HG02970 (cell line): ENCODE results near the gene TIFAB.

Experiments used
- ATAC-seq: cut with Tn5 transposase; IDR thresholded peaks from one replicate; pipeline ENCODE4 v1.9.1; 2021; ENCODE audit warnings: mild to moderate bottlenecking, moderate library complexity, moderate number of reproducible peaks; ENCODE audit not compliant: unreplicated experiment, low FRiP score

TIFAB gene

GRCh38 chr5:135444881-135445280 lies 7.3 kb downstream of the TIFAB start:
- no peak for ATAC-seq

DNA sequence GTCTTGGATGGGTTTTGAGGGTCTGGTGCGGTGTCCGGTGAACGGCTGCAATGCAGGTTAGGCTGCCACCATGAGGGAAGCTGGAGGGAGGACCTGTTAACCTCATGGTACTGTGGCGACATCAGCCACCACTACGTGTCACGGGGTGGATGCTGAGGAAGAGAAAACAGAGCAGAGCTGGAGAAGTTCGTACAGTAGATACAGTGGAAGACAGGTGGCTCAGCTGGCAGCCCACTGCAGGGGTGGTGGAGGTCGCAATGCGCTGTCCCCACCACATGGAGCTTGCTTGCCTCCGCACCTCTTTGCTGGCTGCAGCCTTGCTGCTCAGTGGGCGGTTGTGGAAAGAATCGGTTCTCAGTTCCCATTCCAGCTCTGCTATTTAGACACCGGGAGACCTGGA lies 7.8 kb downstream of the TIFAB start:
- ATAC-seq = no peak

GRCh38 chr5:135443161-135443960 lies 8.8 kb downstream of the TIFAB start:
- no peak for ATAC-seq

- ATAC-seq = no peak
These were observed 9.6 kb downstream of the TIFAB start for GRCh38 chr5:135442431-135443160.

- no peak for ATAC-seq
These were observed 10.2 kb downstream of the TIFAB start for GRCh38 chr5:135441919-135442318.

- no peak for ATAC-seq
These were observed 10.8 kb downstream of the TIFAB start for GRCh38 chr5:135441350-135441831.

- ATAC-seq = no peak
These were observed 11.2 kb downstream of the TIFAB start for GRCh38 chr5:135440916-135441315.

- no peak for ATAC-seq
These were observed 12.6 kb downstream of the TIFAB start for GRCh38 chr5:135439231-135440205.

DNA sequence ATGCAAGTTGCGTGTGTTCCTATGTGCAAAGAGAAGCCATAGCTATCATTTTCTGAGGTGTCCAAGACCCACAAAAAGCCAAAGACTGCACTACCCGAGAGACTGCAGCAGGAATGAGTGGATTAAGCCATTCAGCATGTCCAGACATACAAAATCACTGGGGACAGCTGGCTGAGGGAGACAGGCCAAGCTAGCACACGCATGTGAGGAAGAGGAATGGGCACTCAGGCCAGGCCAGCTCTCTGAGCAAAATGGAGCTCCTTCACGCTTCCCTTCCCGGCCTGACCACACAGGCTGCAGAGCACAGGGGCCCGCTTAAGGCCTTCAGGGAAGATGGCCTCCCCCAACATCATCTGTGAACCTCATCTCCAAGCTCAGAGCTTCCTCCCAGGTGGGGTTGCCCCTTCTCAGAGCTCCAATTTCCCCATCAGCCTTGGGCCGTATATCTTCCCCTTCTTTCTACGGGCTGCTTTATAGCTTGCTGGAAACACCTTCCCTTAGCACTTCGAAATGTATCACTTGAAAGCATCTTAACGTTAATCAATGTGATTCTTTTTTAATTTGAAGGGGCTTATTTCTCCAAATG lies 13.4 kb downstream of the TIFAB start:
- ATAC-seq = no peak

GRCh38 chr5:135437796-135438560 lies 14.2 kb downstream of the TIFAB start:
- ATAC-seq = no peak

DNA sequence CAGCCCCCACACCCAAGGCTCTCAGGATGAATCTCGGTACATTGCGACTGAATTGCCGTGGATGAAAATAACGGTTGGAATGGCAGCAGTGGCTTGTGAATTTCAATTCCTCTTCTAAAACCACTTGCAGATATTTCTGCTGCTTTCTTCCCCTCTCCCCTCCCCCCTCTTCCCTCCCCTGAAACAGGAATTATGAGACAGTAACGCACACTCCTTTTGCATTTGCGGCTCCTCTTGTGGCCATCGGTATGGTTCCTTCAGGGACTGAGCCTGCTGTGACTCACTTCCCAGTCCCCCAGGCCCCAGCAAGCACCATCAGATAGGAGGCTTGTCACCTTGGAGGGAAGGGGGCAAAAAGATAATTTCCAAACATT lies 14.7 kb downstream of the TIFAB start:
- ATAC-seq = no peak

- ATAC-seq = no peak
These were observed 15.2 kb downstream of the TIFAB start for GRCh38 chr5:135436951-135437418.

DNA sequence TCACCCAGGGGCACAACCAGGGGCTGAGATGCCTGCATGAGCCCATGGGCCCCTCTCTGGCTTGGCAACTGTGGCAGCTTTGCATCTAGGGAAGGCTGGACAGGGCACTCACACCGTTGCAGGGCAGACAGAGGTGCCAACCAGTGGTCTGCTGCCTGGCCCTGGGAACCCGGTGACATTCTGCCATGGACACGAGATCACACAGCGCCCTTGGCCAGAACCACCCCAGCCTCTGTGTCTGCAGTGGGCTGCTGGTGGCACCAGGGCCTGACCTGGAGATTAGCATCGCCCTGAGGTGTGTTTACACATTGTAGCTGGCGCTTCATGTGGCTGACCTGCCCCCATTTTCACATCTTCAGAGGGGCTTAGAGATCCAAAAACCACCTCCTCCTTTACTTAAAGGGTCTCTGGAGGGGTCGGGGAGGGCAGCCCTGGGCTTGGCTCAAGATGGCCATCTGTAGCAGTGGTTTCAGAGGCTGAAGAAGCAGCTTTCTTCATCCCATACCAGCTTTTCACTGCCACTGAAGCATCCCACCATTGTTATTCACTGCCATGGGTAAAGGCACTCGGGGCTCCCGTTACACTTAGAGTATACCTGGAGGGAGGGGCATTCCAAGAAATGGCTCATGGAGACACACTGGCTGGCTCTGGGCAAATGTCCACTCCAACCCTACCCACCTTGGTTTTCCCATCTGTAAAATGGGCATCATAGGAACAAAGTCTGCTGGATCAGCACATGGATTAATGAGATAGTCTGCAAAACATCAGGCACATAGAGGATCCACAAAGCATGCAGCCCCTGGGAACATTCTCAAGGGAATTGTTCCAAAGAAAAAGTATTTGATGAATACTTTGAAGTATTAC lies 16.5 kb downstream of the TIFAB start:
- no peak for ATAC-seq

DNA sequence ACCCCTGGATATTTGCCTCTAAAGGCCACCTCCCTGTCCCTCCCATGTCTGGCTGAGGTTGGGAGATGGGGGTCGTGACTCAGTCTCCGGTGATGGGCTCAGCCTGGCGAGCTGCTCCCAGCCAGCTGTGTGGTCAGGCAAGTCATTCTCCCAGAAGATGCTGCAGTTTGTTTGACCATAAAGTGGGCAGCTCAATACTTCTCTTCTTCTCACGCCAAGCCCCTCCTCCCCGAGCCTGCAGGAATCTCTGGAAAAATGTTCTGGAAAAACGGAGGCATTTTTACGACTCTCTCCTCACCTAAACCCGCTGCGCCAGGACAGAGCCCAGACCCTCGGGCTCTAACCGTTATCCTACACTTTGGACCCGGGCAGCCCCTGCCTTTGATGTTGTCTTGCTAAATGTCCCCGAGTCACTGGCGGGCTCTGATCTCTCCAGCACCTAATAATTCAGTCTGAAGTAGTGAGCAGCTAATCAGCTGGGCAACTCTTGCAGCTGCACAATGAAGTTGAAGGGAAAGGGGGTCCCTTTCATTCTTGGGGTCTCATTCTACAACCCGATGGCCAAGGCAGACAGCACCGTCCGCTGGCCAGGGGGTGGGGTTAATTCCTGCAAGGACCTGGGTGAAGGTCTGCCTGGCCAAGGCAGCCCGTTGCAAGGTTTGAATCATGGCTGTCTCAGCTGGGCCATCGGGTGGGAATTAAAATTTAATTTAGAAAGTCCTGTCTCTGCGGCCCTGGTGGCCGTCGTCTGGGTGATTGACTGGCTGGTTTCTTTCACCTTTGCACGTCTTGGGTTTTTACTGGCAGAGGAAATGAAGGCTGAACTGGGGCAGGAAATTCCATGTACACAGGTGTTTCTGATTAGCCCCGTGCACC lies 17.3 kb downstream of the TIFAB start:
- ATAC-seq = no peak

GRCh38 chr5:135433681-135434426 lies 18.3 kb downstream of the TIFAB start:
- ATAC-seq = no peak

GRCh38 chr5:135432113-135432512 lies 20.0 kb downstream of the TIFAB start:
- ATAC-seq = no peak

DNA sequence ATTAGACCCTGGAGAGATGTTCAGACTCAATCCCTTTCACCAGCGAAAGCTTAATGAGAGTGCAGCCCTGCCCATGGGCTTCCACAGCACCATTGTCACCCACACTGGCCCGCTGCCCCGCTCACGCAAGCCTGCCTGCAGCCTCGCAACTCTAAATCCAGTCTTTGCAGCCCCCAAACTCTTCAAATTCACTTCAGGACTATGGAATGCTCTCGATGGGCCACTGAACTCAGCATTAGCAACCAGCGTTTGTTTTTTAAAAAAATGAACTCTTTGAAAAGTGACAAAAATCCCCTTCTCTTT lies 22.1 kb downstream of the TIFAB start:
- ATAC-seq = no peak
